ENCODE data around the gene IGFLR1.
A peak's percentile ranks its signal among the peaks of the same experiment; 100 is the strongest.
"Not testable (repeated sequence)": the region's sequence is repeated elsewhere in the genome, so short reads cannot be mapped to it uniquely, and the experiment has no call there.

IGFLR1 gene

GRCh38 chr19:35703343-35703742 is 38.9 kb downstream of the IGFLR1 start:
- DNase-seq, result no peak

DNA sequence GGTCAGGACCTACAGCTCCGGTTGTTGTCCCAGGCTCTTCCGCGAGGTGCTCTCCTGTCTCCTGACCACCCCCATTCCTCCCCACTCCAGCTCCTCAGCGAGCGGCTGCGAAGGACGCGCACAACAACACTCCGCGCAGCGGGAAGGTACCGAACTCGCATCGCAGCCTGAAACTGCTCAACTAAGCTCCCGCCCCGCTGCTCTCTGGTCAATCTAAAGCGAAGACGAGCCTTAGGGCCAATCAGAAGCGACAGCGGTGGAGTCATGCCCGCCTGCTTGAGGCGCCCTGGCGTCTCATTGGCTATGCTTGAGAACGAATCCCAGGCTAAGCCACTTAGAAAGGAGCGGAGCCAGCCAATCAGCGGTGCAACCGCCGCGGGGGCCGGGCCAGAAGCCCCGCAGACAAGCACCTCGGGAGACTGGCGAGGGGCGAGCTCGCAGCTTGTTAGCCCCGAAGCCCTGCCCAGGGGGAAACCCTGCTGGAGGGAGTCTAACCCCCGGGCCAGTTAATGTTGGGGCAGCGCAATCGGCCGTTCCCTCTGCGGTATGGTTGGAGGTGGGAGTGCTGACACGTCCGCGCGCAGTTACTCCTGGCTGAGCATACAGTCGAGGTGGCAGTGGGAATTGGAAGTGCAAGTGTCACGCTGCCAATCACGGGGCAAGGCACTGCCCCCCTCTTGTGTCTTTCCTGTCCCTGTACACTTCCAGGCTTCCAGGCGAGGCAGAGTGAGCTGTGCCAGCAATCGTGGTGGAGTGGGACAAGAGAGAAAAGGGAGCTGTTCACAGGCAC is 39.8 kb downstream of the IGFLR1 start:
- DNase-seq, result peak; percentile 90

- DNase-seq, result no peak
Measured at GRCh38 chr19:35696835-35697234, 45.4 kb downstream of the IGFLR1 start.

- DNase-seq, result no peak
Measured at GRCh38 chr19:35695895-35696422, 46.3 kb downstream of the IGFLR1 start.

DNA sequence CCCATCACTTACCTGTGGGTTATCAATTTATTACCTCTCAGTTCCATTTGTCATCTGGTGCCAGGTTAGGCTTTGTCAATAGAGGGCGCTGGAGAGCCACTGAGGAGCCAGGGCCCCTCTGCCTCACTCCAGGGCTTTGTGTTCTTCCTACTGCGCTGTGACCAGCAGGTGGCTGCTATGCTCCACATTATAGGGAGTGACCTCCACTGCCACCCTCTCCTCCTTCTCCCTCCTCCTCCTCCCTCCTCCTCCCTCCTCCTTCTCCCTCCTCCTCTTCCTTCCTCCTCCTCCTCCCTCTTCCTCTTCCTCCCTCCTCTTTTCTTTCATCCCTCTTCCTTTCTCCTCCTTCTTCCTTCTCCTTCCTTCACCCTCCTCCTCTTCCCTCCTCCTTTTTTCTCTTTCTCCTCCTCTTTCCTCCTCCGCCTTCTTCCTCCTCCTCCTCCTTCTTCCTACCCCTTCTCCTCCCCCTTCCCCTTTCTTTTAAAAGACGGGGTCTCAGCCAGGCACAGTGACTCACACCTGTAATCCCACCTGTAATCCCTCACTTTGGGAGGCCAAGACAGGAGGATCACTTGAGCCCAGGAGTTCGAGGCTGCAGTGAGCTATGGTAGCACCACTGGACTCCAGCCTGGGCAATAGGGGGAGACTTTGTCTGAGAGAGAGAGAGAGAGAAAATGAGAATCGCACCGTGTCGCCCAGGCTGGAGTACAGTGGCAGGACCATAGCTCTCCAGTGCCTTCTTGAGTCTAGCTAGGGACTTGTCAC is 48.2 kb downstream of the IGFLR1 start:
- DNase-seq, result peak; percentile 87

DNA sequence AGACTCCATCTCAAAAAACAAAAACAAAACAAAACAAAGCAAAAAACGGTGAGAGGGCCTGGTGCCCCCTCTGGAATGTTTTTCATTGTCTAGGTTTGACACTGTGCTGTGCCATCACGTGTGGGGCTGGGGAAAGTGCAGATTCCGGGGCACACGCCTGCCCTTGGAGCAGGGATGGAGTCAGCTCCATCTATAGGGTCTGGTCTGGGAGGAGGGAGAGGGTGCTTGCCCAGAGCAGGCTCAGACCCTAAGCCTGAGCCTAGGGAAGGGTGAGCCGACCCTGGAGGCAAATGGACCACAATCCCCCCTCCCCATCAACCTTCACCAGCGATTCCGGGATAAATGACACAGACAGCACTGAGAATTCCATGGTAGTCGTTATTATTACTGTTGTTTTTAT is 48.8 kb downstream of the IGFLR1 start:
- no peak for DNase-seq

GRCh38 chr19:35692010-35692409 is 50.2 kb downstream of the IGFLR1 start:
- DNase-seq, result no peak

DNA sequence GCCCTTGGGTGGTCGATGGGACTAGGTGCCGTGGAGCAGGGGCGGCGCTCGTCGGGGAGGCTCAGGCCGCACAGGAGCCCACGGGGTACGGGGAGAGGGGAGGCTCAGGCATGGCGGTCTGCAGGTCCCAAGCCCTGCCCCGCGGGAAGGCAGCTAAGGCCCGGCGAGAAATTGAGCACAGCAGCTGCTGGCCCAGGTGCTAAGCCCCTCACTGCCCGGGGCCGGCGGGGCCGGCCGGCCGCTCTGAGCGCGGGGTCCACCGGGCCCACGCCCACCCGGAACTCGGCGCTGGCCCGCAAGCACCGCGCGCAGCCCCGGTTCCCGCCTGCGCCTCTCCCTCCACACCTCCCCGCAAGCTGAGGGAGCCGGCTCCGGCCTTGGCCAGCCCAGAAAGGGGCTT is 51.1 kb downstream of the IGFLR1 start:
- DNase-seq, result not testable (repeated sequence)

GRCh38 chr19:35689836-35690235 is 52.4 kb downstream of the IGFLR1 start:
- DNase-seq, result no peak

Measured in NCI-H2107 (cell line).